Measurements from ENCODE around the gene TULP4.

The TULP4 gene

DNA sequence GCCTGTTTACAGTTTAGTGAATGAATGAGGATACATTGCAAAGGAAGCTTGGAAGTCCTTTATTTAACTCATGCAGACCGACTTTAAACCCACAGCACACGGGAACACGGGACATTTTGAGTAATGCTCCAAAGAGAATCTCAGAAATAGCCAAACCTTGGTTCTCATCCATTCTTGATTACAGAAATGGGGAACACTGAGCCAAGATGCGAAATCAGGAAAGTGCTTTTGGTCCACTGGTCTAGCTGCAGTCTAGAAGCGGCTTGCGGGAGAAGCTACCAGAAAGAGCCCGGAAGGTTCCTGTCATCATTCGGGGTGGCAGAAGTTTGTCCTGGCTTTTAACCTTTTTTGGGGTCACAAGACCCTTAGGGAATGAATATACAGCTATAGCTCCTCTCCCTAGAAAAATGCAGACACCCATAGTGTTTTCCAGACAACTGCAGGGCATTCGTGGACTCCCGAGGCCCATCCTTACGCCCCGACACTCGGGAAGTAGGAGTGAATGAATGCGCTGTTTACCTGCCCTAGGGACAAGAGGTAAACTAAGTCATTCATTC, 247.2 kb downstream of the TULP4 start:
- no peak for DNase-seq (ENCODE audit: low spot score)
- TF ChIP-seq, protein P1, sequence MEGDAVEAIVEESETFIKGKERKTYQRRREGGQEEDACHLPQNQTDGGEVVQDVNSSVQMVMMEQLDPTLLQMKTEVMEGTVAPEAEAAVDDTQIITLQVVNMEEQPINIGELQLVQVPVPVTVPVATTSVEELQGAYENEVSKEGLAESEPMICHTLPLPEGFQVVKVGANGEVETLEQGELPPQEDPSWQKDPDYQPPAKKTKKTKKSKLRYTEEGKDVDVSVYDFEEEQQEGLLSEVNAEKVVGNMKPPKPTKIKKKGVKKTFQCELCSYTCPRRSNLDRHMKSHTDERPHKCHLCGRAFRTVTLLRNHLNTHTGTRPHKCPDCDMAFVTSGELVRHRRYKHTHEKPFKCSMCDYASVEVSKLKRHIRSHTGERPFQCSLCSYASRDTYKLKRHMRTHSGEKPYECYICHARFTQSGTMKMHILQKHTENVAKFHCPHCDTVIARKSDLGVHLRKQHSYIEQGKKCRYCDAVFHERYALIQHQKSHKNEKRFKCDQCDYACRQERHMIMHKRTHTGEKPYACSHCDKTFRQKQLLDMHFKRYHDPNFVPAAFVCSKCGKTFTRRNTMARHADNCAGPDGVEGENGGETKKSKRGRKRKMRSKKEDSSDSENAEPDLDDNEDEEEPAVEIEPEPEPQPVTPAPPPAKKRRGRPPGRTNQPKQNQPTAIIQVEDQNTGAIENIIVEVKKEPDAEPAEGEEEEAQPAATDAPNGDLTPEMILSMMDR (IDR thresholded peaks at IDR 0.05; ENCODE audit: extremely low read depth, missing control alignments), result no peak

GRCh38 chr6:158559895-158560835, 247.9 kb downstream of the TULP4 start, which contains the start of gene TMEM181:
TMEM181 (plus strand) TSS chr6:158560091; CDS start chr6:158560225, 134 bp downstream.
- DNase-seq (ENCODE audit: low spot score), result peak; percentile 95
- TF ChIP-seq, protein P1 (IDR thresholded peaks at IDR 0.05; ENCODE audit: extremely low read depth, missing control alignments), result no peak

DNA sequence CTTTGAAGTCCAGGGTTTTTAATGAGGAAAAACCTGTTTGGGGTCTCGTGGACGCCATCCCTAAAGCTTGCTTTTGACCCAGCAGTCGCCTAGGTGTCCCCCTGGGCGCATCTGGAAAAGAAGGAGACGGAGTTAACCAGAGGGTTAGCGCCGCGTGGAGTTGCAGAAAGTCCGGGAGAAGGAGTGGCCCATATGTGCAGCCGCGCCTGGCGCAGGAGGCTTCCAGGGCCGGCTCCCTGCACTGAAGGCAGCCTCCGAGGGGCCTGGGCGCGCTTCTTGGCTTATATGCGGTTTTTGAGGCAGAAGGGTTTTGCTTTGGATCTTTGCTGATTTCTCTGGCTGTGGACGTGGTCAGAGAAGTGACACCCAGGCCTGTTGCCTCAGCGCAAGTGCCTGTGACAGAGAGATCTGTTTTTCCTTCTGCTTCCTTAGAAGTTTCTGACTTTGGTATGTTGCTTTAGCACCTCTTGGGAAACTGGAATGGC, 248.6 kb downstream of the TULP4 start:
- TF ChIP-seq, protein P1 (IDR thresholded peaks at IDR 0.05; ENCODE audit: extremely low read depth, missing control alignments), result no peak

More for the DNA sequence above, 248.6 kb downstream of the TULP4 start:
- DNase-seq (ENCODE audit: low spot score), result no peak

Data from GM20000 (cell line).